Aorta (tissue), 5 donors: Measurements from ENCODE around the gene NCS1. TPM values are rescaled to one million over a fixed set of nuclear protein-coding genes. Genes with fewer than 3 reads are reported as not detected.
A peak's percentile ranks its signal among the peaks of the same experiment; 100 is the strongest.

Experiments
- ATAC-seq: fragments of 200-7000 bp; cut with Tn5 transposase; one replicate; pipeline ENCODE4 v1.9.1; 2022; ENCODE audit warnings: moderate library complexity; ENCODE audit not compliant: low FRiP score
- DNase-seq, 2 donors: peaks; one replicate each; pipeline ENCODE4 v3.0.0-alpha.2; 2020
- H3K27ac ChIP-seq, 2 donors: one replicate each; pipeline ENCODE4 v1.5.1; 2013; ENCODE audit warnings: low read length in 2 of 2, mild to moderate bottlenecking in 2 of 2, moderate library complexity in 2 of 2, control low read depth in 1 of 2, inconsistent platforms in 1 of 2, low read depth in 1 of 2
- H3K27me3 ChIP-seq, 2 donors: one replicate each; pipeline ENCODE4 v1.6.1; 2013; ENCODE audit warnings: control low read depth in 1 of 2, low read length in 1 of 2, mild to moderate bottlenecking in 1 of 2, moderate library complexity in 1 of 2; ENCODE audit not compliant: insufficient read depth in 2 of 2, control insufficient read depth in 1 of 2
- H3K36me3 ChIP-seq, 2 donors: one replicate each; pipeline ENCODE4 v1.6.1; 2013; ENCODE audit warnings: control low read depth in 1 of 2, low read length in 1 of 2, mild to moderate bottlenecking in 1 of 2; ENCODE audit not compliant: insufficient read depth in 2 of 2, control insufficient read depth in 1 of 2
- H3K4me1 ChIP-seq, 2 donors: one replicate each; pipeline ENCODE4 v1.6.1; 2013; ENCODE audit warnings: low read length in 2 of 2, control low read depth in 1 of 2, mild to moderate bottlenecking in 1 of 2, moderate library complexity in 1 of 2; ENCODE audit not compliant: insufficient read depth in 2 of 2, control insufficient read depth in 1 of 2
- H3K4me3 ChIP-seq, 2 donors: one replicate each; pipeline ENCODE4 v1.5.1; 2013; ENCODE audit warnings: low read length in 2 of 2, control low read depth in 1 of 2, mild to moderate bottlenecking in 1 of 2
- H3K9me3 ChIP-seq: one replicate; pipeline ENCODE4 v1.6.1; 2013; ENCODE audit warnings: mild to moderate bottlenecking, low read length; ENCODE audit not compliant: control insufficient read depth
- WGBS, 2 donors: extraction: QIAGEN DNeasy Blood & Tissue Kit; methylation state at CpG; one replicate each; pipeline ENCODE4 v1.1.7; 2013; 5-methylcytosine and 5-hydroxymethylcytosine counted together
- intact Hi-C, 2 donors: fragments of 100-400 bp; cut with DNase I; formaldehyde crosslinking; loops; one replicate each; pipeline versions ENCODE4 v1.14.2 to v1.15.0; 2022
- polyA plus RNA-seq, 2 donors: library from polyadenylated mRNA; stranded (reverse); fragments of 200-250 nt; gene quantifications; one replicate each; pipeline ENCODE4 v1.2.3, GENCODE V29; 2013
- total RNA-seq, 2 donors: library from RNA; stranded (reverse); fragmentation: NEBNext Ultra II Directional; extraction: Animal tissue kit (Norgen Biotek cat#: 25700); gene quantifications; one replicate each; pipeline ENCODE4 v1.2.1, GENCODE V29; 2021
- donor health status: healthy with polysubstance abuse.
- donor health status: Bipolar disorder and iron deficiency.
- donor health status: DM: no; HTN: no; CAD: no.
- donor health status: DM: no; HTN: no; CAD: no.
- donor health status: DM: yes; HTN: yes; CAD: no.

Gene NCS1
- total and polyA plus RNA-seq, 4 donors = 21.3 to 171 (median 47.4) TPM

DNA sequence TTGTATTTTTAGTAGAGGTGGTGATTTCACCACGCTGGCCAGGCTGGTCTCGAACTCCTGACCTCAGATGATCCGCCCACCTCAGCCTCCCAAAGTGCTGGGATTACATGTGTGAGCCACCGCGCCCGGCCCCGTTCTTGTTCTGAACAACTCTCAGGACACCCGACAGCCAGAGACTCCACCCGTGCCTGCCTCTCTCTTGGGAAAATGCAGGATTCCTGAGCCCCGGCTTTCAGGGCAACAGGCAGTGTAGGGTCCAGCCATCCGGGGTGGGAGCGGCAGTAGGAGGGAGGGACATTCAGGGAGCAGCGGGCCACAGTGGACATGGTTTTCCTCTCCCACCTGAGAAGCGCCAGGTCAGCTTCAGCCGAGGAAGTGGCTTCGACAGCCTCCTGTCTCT, 34.4 kb downstream of the NCS1 start:
- H3K27ac ChIP-seq = no peak overlapping the region
- no peaks in the 10 kb centered on the region for H3K4me1 ChIP-seq
- H3K9me3 ChIP-seq = no peaks in the 10 kb centered on the region
- H3K4me3 ChIP-seq = no peak overlapping the region
- WGBS, 2 donors = 51 to 74% methylated on average over 16 of the region's 16 CpGs
- intact Hi-C loops = loop anchor here in 1 of 2 donors (5.0 kb wide), 1 partner anchor 34 kb away; the partner anchor contains the start of gene NCS1
- no peaks in the 10 kb centered on the region for H3K27me3 ChIP-seq
- ATAC-seq = no peak
- no peaks in the 10 kb centered on the region for H3K36me3 ChIP-seq
- DNase-seq = no peak

DNA sequence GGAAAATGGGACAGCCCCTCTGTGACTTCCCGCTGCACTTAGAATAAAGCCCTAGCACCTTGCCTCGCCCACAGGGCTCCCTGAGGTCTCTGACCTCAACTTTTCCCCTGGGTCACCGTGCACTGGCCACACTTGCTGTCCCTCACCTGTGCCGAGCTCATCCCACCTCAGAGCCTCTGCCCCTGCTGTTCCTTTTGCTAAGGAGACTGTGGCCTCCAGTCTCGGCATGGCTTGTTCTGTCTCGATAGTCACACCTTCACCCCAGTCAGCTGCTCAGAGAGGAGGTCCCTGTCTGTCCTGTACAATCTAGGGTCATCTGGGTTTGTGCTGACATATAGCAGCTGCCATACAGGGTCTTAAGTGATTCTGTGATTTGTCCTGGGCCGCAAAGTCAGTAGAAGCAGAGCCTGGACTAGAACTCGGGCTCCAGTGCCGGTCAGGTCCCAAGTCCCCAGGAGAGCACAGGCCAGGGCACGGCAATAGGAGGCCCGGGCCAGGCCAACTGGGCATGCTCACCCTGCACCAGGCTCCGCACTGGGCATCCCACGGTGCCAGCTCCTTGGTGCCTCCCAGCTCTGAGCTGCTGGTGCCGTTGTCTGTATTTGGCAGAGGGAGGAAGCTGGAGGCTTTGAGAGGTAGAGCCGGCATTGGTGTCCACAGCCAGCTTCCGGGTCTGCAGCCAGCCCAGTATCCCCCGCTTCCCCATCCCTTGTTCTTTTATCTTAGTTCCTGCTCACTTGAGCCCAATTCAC, 35.2 kb downstream of the NCS1 start:
- Histone ChIP-seq H3K36me3 (no peaks in the 10 kb centered on the region), H3K27ac (peak overlapping the region in 1 of 2 donors; percentile 19), H3K27me3 (no peaks in the 10 kb centered on the region), H3K4me3 (no peak overlapping the region), H3K4me1 (no peaks in the 10 kb centered on the region), H3K9me3 (no peaks in the 10 kb centered on the region)
- WGBS, 2 donors = 33 to 40% methylated on average over 17 of the region's 17 CpGs
- peak; percentile 19 for ATAC-seq
- DNase-seq = peak in 1 of 2 donors; percentile 50
- intact Hi-C loops = loop anchor here in 1 of 2 donors (5.0 kb wide), 1 partner anchor 35 kb away; the partner anchor contains the start of gene NCS1

DNA sequence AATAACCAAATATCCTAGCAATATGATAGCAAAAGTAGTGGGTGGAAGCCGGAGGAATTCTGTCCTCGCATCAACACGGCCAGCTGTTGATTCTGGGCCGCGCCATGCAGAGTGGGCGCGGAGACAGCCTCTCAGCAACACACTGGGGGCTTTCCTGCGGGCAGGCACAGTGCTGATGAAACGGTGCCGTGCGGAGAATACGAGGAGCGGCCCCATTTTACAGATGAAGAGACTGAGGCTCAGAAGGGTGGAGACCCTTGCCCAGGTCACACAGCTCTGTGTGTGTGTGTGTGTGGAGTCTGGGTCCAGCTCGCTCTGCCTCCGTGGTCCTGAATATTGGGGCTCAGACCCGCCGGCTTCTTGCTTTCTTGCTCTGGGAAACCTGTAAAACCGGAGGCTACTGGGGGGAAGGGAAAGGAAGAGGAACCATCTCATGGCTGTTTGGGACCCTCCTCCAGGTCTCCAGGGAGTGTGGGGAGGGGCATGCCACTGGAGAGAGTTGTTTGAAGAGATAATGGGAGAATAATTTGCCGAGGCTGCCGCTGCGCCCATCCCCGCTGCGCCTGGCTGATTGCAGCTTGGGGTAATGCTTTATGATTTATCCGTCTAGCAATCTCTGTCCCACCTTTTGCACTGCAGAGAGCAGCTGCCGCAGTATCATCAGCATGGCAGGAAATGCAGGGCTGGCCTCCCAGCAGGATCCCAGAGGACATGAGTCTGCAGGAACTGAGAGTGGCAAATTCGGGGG, 36.6 kb downstream of the NCS1 start:
- intact Hi-C loops = loop anchor here in 1 of 2 donors (5.0 kb wide), 1 partner anchor 36 kb away; the partner anchor contains the start of gene NCS1
- no peak for ATAC-seq
- no peak overlapping the region for H3K4me3 ChIP-seq
- H3K36me3 ChIP-seq = no peaks in the 10 kb centered on the region
- H3K27ac ChIP-seq = peak overlapping the region in 1 of 2 donors; percentile 53
- WGBS, 2 donors = 78 to 81% methylated on average over 26 of the region's 26 CpGs
- DNase-seq = peak in 1 of 2 donors; percentile 21
- H3K4me1 ChIP-seq = no peaks in the 10 kb centered on the region
- H3K27me3 ChIP-seq = no peaks in the 10 kb centered on the region
- no peaks in the 10 kb centered on the region for H3K9me3 ChIP-seq

DNA sequence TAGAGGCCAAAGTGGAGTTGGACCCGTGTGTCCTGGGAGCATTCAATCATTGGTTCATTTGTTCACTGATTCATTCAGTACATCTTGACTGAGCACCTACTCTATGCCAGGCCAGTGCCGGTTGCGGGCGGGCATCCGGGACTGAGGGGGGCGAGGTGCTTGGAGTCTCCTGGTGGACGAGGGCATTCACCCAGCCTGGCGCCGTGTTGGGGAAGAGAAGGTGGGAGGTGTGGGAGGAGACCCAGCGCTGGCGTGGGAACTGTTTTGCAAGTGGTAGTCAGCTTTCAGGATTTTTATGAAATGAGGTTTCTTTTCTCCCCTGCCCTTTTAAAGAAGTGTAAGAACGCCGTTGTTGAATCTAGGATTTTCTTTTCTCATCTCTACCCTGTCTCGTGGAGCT, 37.2 kb downstream of the NCS1 start:
- H3K27me3 ChIP-seq = no peaks in the 10 kb centered on the region
- intact Hi-C loops = loop anchor here in 1 of 2 donors (5.0 kb wide), 1 partner anchor 37 kb away; the partner anchor contains the start of gene NCS1
- DNase-seq = peak; percentile 77 to 90
- no peaks in the 10 kb centered on the region for H3K9me3 ChIP-seq
- H3K4me1 ChIP-seq = no peaks in the 10 kb centered on the region
- no peaks in the 10 kb centered on the region for H3K36me3 ChIP-seq
- 10 to 12% methylated on average over 14 of the region's 14 CpGs for WGBS, 2 donors
- H3K27ac ChIP-seq = peak overlapping the region; percentile 53 to 95
- no peak for ATAC-seq
- no peak overlapping the region for H3K4me3 ChIP-seq

DNA sequence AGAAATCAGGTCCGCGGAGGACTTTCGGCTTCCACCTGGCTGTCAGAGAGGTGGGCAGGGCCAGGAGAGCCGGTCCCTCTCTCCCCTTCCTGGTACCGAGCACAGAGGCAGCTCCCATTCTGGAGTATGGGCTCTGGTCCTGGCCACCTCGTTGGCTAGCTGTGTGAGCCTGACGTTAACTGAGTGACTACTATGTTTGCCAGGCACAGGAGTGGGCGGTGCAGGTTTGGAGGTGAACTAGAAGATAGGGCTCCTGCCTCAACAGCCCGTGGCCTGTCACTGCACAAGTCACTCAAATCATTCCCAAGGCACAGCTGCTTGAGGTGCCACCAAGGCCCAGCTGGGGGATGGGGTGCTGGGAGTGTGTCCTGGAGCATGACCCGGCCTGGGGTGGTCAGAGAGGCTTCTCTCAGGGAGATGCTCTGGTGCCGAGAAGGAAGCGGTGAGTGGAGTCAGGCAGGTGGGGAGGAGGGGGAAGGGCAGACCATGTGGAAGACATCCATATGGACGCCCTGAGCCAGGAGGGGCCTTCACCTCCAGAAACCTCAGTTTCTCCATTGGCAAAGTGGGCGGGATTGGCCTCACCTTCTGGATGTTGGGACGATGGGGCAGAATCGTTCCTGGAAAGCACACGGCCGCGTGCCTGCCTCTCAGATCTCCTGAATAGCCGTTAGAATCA, 39.5 kb downstream of the NCS1 start:
- no peaks in the 10 kb centered on the region for H3K4me1 ChIP-seq
- no peak overlapping the region for H3K4me3 ChIP-seq
- ATAC-seq (no peak), DNase-seq (peak in 1 of 2 donors; percentile 30)
- no peaks in the 10 kb centered on the region for H3K36me3 ChIP-seq
- no peaks in the 10 kb centered on the region for H3K9me3 ChIP-seq
- no peak overlapping the region for H3K27ac ChIP-seq
- intact Hi-C loops = loop anchor here in 1 of 2 donors (2.0 to 5.0 kb wide), 2 partner anchors 23 to 39 kb away; partner anchors contain the start of gene NCS1
- 85 to 86% methylated on average over 20 of the region's 20 CpGs for WGBS, 2 donors
- H3K27me3 ChIP-seq = no peaks in the 10 kb centered on the region

DNA sequence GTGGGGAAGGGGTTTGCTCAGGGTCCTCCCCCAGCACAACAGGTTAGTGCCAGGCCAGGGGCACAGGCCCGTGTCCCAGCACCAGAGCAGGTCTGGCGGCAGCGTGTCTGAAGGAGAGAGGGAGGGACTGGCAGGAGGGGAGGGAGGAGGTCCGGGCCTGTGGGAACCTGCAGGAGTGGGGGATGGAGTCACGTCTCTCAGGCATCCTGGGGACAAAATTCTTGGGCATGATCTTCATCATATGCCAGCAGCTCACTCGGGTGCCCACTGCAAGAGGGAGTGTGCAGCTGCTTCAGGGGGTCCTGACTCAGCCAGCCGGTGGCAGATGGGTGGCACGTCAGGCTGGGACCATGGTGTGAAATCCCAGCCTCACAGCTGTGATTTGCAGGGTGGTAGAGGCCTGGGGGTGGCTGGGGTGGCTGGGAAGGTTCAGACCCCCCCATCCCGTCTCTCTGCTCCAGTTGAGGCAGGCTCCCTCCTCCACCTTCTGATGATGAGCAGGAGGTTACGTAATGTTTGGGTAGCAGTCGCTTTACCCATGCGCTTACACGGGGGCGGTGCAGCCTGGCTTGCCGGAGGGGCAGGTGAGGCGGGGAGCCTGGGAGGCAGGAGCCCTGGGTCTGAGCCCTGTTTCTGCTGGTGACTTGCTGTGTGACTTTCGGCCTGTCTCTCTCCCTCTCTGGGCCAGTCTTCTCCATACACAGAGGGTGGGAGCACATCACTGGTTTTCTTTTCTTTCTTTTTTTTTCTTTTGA, 40.5 kb downstream of the NCS1 start:
- H3K9me3 ChIP-seq = no peaks in the 10 kb centered on the region
- no peak overlapping the region for H3K4me3 ChIP-seq
- H3K36me3 ChIP-seq = no peaks in the 10 kb centered on the region
- intact Hi-C loops = loop anchor here in 1 of 2 donors (5.0 kb wide), 1 partner anchor 40 kb away; the partner anchor contains the start of gene NCS1
- H3K27ac ChIP-seq = no peak overlapping the region
- DNase-seq = peak in 1 of 2 donors; percentile 44
- ATAC-seq = no peak
- WGBS, 2 donors = 67 to 73% methylated on average over 17 of the region's 17 CpGs
- H3K4me1 ChIP-seq = no peaks in the 10 kb centered on the region
- no peaks in the 10 kb centered on the region for H3K27me3 ChIP-seq

DNA sequence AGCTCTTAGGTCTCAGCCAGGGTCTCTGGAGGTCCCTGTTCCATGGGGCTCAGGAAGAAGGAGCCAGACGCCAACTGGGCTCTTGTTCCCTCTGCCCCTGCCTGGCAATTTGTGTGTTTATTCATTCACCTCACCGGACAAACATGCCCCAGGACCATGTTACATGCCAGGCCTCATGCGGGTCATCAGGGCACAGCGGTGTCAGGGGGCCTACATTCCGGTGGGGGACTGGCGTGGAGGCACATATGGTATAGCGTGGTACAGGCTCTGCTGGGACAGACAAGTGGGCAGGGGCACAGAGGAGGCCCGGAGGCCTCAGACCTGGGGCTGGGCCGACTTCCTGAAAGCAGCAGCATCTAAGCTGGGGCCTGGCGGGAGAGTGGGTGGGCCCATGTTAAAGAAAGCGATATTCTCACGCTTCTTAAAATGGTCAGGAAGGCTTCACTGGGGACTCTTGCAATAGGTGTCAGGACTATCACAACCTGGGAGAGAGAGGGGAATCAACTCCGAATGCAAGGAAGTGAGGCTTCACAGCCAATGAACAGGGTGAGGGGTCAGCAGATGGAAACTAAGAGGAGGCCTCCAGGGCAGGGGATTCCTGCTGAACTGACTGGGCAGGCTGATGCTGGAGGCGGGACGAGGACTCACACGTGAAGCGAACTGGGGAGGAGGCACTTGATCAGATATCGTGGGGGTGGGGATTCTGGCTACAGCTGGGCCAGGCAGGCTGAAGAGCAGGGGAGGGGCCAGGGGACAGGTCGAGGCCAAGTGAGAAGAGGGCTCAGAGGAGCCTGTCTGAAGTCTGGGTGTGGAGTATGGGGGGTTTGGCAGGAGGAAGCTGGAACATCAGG, 41.9 kb downstream of the NCS1 start:
- intact Hi-C loops = loop anchor here in 1 of 2 donors (5.0 kb wide), 1 partner anchor 42 kb away; the partner anchor contains the start of gene NCS1
- no peak overlapping the region for H3K4me3 ChIP-seq

More for the DNA sequence above, 41.9 kb downstream of the NCS1 start:
- DNase-seq = peak in 1 of 2 donors; percentile 52
- no peaks in the 10 kb centered on the region for H3K9me3 ChIP-seq
- no peaks in the 10 kb centered on the region for H3K27me3 ChIP-seq
- 71 to 75% methylated on average over 19 of the region's 19 CpGs for WGBS, 2 donors
- H3K4me1 ChIP-seq = no peaks in the 10 kb centered on the region
- no peak overlapping the region for H3K27ac ChIP-seq
- H3K36me3 ChIP-seq = peaks cover 0 to 4% of the 10 kb centered on the region in 2 donors
- ATAC-seq = no peak
